GM12873 (cell line): ENCODE data around the gene CCDC188.

Experiments
- TF ChIP-seq, protein P1 (sequence below): IDR thresholded peaks from 2 replicates; pipeline ENCODE4 v1.5.1; 2012; ENCODE audit warnings: low read depth, mild to moderate bottlenecking, moderate library complexity, low read length, control low read depth; ENCODE audit not compliant: insufficient read depth; ENCODE audit errors: missing control alignments

The CCDC188 gene

DNA sequence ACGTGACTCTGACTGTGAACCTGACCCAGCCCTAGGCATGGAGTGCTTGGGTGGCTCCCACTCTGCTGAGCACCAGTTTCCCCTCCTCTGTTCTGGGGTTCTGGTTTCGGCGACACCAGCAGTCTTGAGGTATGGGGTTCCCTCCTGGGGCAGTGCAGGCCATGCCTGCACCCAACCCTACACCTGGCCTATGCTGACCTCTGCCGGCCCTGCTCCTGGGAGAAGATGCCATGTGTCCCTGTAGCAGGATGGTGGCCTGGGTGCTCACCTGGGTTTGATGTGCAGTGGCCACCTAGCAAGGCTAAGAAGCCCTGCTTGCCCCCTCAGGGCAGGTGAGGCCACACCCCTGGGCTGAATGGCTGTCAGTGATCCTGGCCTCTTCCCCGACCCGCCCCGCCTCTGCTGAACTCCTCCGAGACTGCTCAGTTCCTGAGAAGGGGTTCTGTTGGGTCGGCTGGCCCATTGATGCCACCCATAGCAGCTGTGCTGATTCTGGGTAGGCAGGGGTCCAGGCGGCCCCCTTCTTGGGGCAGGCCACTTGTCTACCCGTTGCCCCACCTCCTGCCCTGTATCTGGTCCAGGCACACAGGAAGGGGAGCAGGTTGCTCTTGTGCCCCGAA lies 16.8 kb downstream of the CCDC188 start:
- TF ChIP-seq, protein P1, sequence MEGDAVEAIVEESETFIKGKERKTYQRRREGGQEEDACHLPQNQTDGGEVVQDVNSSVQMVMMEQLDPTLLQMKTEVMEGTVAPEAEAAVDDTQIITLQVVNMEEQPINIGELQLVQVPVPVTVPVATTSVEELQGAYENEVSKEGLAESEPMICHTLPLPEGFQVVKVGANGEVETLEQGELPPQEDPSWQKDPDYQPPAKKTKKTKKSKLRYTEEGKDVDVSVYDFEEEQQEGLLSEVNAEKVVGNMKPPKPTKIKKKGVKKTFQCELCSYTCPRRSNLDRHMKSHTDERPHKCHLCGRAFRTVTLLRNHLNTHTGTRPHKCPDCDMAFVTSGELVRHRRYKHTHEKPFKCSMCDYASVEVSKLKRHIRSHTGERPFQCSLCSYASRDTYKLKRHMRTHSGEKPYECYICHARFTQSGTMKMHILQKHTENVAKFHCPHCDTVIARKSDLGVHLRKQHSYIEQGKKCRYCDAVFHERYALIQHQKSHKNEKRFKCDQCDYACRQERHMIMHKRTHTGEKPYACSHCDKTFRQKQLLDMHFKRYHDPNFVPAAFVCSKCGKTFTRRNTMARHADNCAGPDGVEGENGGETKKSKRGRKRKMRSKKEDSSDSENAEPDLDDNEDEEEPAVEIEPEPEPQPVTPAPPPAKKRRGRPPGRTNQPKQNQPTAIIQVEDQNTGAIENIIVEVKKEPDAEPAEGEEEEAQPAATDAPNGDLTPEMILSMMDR, result no peak

DNA sequence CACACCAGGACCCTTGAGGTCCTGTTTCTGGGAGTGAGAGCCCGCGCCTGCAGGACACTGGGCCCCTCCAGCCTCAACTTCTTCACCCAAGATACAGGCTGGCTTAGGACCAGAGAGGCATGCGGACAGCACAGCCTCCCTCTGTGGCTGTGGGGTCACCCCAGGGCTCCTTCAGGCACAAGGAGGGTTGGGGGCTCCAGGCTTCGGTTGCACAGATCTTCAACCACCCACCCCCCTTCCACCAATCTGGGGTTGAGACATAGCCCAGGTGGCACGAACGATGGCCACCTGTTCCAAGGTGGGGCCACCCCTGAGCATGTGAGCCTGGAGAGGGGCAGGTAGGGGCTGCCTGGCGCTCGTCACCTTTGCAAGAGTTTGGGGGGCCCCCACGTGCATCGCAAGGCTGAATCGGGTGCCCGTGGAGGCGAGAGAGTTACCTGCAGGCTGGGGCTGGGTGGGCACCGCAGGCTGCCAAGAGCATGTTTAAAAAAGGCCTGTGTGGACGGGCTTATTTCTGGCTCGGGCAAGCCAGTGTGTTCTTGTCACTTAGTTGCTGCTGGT lies 18.1 kb downstream of the CCDC188 start:
- TF ChIP-seq, protein P1, result no peak

DNA sequence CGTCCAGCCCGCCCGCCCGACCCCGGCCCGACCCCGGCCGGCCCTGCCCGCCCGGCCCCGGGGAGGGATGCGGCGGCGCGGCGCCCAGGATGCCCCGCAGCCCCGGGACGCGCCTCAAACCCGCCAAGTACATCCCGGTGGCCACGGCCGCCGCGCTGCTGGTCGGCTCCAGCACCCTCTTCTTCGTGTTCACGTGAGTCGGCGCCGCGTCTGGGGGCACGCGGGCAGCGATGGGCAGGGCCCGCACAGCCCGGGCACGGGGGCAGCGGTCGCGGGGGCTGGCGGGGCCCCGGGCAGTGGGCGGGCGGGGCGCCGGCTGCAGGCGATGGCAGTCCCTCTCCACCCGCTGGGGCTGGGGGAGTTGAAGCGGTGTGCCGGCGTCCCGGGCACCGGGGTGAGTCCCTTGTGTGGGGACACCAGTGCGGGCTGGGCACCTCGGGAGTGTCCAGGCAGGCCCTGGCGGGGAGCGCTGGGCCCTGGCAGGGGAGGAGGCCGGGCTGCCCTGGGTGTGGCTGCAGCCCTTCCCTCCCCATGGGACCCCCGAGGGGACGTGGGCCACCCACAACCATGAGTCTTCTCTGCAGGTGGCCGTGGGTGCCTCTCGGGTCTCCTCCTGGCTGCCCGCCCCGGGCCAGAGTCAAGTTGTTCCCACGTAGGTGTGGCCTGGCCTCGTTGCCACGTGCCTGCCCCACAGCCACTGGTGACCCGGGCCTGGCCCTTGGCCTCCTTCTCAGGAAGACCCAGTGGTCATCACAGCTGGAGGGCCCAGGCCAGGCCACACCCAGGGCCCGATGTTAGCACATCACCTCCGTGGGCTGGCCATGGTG lies 18.8 kb downstream of the CCDC188 start:
- TF ChIP-seq, protein P1, result no peak

DNA sequence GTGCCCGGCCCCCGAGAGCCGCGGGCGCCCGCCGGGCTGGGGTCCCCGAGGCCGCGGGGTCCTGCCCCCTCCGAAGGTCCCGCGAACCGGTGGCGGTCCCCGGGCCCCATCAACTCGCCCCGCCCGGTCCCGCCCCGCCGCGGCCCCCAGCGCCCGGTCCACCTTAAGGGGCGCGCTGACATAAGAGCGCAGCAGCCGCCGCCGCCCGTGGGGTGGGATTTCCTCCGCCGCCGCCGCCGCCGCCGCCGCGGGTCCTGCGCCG lies 19.3 kb downstream of the CCDC188 start, which contains the start of gene ZDHHC8:
Gene ZDHHC8, plus strand, starts transcription at position 208 of the 262 bp plus-strand sequence. CDS start 144 bp downstream, outside the sequence.
- TF ChIP-seq, protein P1, result no peak

DNA sequence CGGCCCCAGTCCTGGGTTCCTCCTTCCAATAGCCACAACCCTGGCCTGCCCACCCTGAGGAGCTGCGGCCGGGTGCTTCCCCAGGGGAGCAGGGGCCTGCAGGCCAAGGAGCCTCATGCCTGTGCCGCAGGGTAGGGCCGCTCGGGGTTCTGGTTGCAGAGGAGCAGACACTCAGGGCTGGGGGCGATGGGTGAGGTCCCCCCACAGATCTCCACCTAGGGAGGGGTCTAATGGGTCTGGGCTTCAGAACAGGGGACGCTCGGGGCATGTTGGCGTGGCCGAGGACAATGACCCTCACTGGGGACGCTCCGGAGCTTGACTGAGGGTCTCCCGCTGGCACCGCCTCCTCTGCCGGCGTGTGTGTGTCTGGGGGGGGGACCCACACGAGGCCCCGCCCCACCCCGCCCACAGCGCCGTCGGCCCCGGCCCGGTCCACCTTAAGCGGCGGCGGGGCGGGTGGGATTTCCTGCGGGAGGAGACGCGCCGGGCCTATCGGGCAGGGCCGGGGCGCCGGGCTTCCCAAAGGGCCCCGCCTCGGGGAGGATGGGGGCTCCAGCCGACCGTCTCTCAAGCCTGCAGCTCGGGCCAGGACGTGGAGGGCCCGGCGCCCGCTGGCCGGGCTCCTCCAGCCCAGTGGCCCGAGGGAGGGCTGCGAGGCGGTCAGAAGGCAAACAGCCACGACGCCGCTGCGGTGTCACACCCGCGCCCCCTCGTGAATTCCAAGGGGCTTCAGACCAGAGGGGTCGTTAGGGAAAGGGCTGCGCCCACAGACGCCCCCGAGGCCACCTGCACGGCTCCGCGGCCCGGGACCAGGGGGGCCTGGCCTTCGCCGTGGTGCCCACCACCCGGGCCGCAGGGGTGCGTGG lies 19.9 kb downstream of the CCDC188 start:
- TF ChIP-seq, protein P1, result no peak

DNA sequence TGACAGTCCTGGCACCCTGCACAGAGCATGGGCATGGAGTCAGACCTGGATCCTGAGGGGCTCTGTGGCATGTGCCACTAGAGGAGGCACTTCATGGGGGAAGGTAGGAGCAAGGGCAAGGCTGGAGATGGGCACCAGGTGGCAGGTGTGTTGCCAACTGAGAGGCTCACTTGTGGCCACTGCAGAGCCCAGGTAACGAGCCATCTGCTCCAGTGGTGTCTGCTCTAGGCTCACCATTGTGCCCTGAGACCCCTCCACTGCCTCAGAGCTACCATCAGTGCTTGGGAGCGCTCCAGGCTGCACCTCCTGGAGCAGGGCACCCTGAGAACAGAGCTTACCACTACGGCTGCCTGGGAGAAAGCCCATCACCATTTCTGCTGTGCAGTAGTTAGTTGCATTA lies 20.5 kb downstream of the CCDC188 start:
- TF ChIP-seq, protein P1, result peak; percentile 26

DNA sequence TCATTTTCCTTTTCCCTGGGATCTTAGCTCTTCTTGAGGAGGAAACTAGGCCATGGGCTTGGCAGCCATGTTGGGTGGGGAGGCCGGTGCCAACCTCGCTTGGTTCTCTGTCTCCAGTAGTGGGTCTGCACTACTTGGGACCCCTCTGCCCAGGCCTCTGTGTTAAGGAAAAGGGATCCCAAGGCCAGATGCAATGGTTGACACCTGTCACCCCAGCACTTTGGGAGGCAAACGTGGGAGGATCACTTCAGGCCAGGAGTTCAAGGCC lies 21.2 kb downstream of the CCDC188 start:
- TF ChIP-seq, protein P1, result no peak
